Esophagus muscularis mucosa (tissue), 3 donors: ENCODE results near the gene PEDS1.

Source experiments
- CTCF ChIP-seq, 3 experiments: fragments of 200-600 bp in 2 of 3; fragments of 450-650 bp in 1 of 3; sonication (generic) in 2 of 3; IDR thresholded peaks; one replicate each; pipeline ENCODE4 v1.5.1; 2017 to 2019; ENCODE audit warnings: antibody characterized with exemption in 3 of 3, mild to moderate bottlenecking in 2 of 3, moderate library complexity in 1 of 3
- POLR2A ChIP-seq: fragments of 450-650 bp; IDR thresholded peaks from one replicate; pipeline ENCODE4 v1.6.1; 2017; ENCODE audit warnings: antibody characterized with exemption, moderate library complexity, mild to moderate bottlenecking, low read depth
- POLR2AphosphoS5 ChIP-seq, 2 donors: sonication (generic); formaldehyde crosslinking; IDR thresholded peaks; one replicate each; pipeline ENCODE4 v1.6.1; 2017; ENCODE audit warnings: antibody characterized with exemption in 2 of 2

- TF ChIP-seq CTCF (IDR thresholded peaks at IDR 0.05) (no peak), POLR2AphosphoS5 (IDR thresholded peaks at IDR 0.05) (peak in 1 of 2 donors; percentile 48), POLR2A (no peak)
Observed at GRCh38 chr20:50194831-50195523, 41.5 kb upstream of the PEDS1 start.
